Upper lobe of left lung (tissue), 4 donors: ENCODE results near the gene KCNN1.

Source experiments
- EP300 ChIP-seq, 4 donors: sonication (generic); formaldehyde crosslinking; IDR thresholded peaks; one replicate each; pipeline ENCODE4 v1.5.1; 2017; ENCODE audit warnings: antibody characterized with exemption in 4 of 4, control low read depth in 2 of 4
- POLR2A ChIP-seq, 4 donors: fragments of 450-650 bp; IDR thresholded peaks; one replicate each; pipeline ENCODE4 v1.5.1; 2016 to 2017; ENCODE audit warnings: antibody characterized with exemption in 4 of 4, mild to moderate bottlenecking in 2 of 4
- TF ChIP-seq, protein P1 (sequence below), 6 experiments: fragments of 450-650 bp in 4 of 6; fragments of 200-600 bp in 2 of 6; sonication (generic) in 2 of 6; IDR thresholded peaks; one replicate each; pipeline ENCODE4 v1.5.1; 2016 to 2019; ENCODE audit warnings: antibody characterized with exemption in 6 of 6

GRCh38 chr19:17936379-17936778 is 30.5 kb upstream of the KCNN1 start:
- TF ChIP-seq, protein P1, sequence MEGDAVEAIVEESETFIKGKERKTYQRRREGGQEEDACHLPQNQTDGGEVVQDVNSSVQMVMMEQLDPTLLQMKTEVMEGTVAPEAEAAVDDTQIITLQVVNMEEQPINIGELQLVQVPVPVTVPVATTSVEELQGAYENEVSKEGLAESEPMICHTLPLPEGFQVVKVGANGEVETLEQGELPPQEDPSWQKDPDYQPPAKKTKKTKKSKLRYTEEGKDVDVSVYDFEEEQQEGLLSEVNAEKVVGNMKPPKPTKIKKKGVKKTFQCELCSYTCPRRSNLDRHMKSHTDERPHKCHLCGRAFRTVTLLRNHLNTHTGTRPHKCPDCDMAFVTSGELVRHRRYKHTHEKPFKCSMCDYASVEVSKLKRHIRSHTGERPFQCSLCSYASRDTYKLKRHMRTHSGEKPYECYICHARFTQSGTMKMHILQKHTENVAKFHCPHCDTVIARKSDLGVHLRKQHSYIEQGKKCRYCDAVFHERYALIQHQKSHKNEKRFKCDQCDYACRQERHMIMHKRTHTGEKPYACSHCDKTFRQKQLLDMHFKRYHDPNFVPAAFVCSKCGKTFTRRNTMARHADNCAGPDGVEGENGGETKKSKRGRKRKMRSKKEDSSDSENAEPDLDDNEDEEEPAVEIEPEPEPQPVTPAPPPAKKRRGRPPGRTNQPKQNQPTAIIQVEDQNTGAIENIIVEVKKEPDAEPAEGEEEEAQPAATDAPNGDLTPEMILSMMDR (IDR thresholded peaks at IDR 0.05) = no peak
- TF ChIP-seq EP300 (IDR thresholded peaks at IDR 0.05) = no peak
- no peak for TF ChIP-seq POLR2A (IDR thresholded peaks at IDR 0.05)
